Measurements from ENCODE around the gene TRPM3.

TRPM3 gene

GRCh38 chr9:70578720-70579119, 542.7 kb downstream of the TRPM3 start:
- TF ChIP-seq CTCF (IDR thresholded peaks at IDR 0.05; ENCODE audit: low read depth, low read length, missing control alignments), result no peak
- H3K4me3 ChIP-seq (replicated peaks; ENCODE audit: low read depth, low read length), result no peak overlapping the region
- no peak for DNase-seq (ENCODE audit: extremely low read depth, low read depth)

- DNase-seq (ENCODE audit: extremely low read depth, low read depth), result no peak
- H3K4me3 ChIP-seq (replicated peaks; ENCODE audit: low read depth, low read length), result no peak overlapping the region
- no peak for TF ChIP-seq CTCF (IDR thresholded peaks at IDR 0.05; ENCODE audit: low read depth, low read length, missing control alignments)
These were observed 543.8 kb downstream of the TRPM3 start for GRCh38 chr9:70577671-70578070.

DNA sequence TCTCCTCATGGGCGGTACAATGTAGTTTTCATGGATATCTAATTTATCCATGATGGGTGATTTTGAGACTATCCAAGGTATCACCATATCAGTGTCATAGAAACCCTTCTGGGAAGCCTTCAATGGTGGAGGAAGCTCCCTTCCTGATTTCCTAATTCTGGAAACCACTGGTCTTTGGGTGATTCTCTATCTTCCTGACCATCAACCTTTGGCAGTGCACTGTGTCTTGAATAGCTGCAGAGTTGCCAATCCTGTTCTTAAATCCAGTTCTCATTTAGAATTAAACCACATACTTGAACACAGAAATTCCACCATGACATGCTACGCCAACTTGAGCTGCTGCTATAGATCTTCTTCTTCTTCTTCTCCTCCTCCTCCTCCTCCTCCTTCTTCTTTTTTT, 545.3 kb downstream of the TRPM3 start:
- no peak overlapping the region for H3K4me3 ChIP-seq (replicated peaks; ENCODE audit: low read depth, low read length)
- no peak for TF ChIP-seq CTCF (IDR thresholded peaks at IDR 0.05; ENCODE audit: low read depth, low read length, missing control alignments)
- DNase-seq (ENCODE audit: extremely low read depth, low read depth), result no peak

DNA sequence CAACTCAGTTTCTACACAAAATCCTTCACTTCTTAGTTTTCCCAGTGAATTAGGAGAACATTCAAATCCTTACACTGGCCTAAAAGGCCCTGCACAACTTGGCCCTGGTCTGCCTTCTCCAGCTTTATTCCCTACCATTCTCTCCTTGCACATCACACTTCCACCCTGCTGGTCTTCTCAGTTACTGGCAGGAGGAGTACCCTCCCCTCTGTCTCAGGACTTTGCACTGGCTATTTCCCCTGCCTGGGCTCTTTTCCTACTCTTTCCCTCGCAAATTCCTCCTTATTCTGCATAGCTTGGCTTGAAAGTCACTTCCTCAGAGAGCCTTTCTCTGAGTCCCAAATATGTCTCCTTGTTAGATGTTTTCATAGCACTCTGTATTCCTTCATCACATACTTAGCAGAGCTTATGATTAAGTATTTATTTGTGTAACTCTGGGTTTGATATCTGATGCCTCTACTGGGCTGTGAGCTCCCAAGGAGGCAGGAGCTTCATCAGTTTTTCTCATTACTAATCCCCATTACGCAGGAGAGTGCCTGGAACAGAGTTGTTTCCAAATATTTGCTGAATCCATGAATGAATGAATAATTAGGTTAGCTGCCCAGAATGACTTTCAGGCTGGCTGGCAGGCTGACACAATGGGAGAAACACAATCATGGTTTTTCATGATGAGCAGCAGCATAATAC, 547.1 kb downstream of the TRPM3 start:
- TF ChIP-seq CTCF (IDR thresholded peaks at IDR 0.05; ENCODE audit: low read depth, low read length, missing control alignments), result no peak
- DNase-seq (ENCODE audit: extremely low read depth, low read depth), result no peak
- H3K4me3 ChIP-seq (replicated peaks; ENCODE audit: low read depth, low read length), result no peak overlapping the region

GRCh38 chr9:70573308-70573707, 548.1 kb downstream of the TRPM3 start:
- DNase-seq (ENCODE audit: extremely low read depth, low read depth), result no peak
- no peak for TF ChIP-seq CTCF (IDR thresholded peaks at IDR 0.05; ENCODE audit: low read depth, low read length, missing control alignments)

DNA sequence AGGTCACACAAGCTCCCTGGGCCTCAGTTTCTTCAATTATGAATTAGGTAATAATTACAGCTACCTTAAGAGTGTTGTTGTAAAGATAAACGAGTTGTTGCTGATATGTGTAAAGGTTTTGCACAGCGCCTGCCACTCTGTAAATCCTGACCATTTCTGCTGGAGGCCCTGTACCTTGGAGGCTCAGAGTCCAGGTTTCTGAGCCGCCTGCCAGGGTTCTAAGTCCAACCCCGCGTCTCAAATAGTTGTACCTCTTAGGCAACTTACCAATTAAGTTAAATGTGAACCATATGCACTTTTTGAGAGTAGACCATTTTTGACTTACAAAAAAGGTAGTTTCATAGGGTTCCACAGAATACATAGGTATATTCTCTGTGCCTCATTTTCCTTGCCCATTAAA, 550.2 kb downstream of the TRPM3 start:
- no peak for DNase-seq (ENCODE audit: extremely low read depth, low read depth)
- no peak for TF ChIP-seq CTCF (IDR thresholded peaks at IDR 0.05; ENCODE audit: low read depth, low read length, missing control alignments)
- no peak overlapping the region for H3K4me3 ChIP-seq (replicated peaks; ENCODE audit: low read depth, low read length)

More at GRCh38 chr9:70573308-70573707, 548.1 kb downstream of the TRPM3 start:
- no peak overlapping the region for H3K4me3 ChIP-seq (replicated peaks; ENCODE audit: low read depth, low read length)

- DNase-seq (ENCODE audit: extremely low read depth, low read depth), result no peak
- H3K4me3 ChIP-seq (replicated peaks; ENCODE audit: low read depth, low read length), result no peak overlapping the region
- TF ChIP-seq CTCF (IDR thresholded peaks at IDR 0.05; ENCODE audit: low read depth, low read length, missing control alignments), result no peak
These were observed 551.6 kb downstream of the TRPM3 start for GRCh38 chr9:70569791-70570190.
